Stimulated activated CD8-positive, alpha-beta memory T cell treated with anti-CD3 and anti-CD28 coated beads, Interleukin-7, amount 100 ng/mL, for 24 hours (primary cell): ENCODE results near the gene ISOC1.

Experiments
- DNase-seq: peaks from one replicate; pipeline ENCODE4 v3.0.0-alpha.2; 2020; ENCODE audit warnings: low read depth

Gene ISOC1

DNA sequence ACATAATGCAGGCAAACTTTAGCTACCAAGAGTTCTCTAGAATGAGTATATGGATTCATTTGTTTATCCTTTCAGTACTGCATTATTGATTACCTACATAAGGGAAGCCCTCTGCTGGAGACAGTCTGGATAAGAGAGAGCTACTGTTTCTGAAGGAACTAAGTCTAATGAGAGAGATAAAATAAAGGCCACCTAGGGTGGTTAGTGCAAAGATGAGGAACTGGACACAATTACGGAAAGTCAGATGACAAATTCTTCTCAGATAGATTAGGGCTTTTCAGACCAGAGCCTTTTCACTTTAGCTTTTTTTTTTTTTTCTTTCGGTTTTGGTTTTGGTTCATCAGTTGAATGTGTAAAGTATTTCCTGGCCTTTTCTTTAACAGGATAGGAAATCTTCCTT lies 31.3 kb downstream of the ISOC1 start:
- no peak for DNase-seq

DNA sequence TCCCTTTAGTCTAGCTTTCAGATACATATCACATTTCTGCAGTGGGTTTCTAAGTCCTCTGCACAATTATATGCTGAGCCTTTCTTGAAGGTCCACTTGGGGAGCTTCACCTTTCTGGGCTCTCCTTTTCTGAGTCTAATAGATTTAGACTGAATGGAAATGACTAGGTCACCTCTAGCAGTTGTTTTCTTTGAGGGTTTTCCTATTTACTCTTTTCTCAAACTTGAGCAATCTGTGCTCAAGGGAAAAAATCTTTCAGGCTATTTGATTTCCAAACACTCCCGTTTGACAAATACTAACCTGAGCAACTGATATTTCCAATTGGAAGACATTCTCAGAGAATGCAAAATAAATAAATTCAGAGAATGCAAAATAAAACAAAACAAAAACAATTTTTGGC lies 39.0 kb downstream of the ISOC1 start:
- no peak for DNase-seq

DNA sequence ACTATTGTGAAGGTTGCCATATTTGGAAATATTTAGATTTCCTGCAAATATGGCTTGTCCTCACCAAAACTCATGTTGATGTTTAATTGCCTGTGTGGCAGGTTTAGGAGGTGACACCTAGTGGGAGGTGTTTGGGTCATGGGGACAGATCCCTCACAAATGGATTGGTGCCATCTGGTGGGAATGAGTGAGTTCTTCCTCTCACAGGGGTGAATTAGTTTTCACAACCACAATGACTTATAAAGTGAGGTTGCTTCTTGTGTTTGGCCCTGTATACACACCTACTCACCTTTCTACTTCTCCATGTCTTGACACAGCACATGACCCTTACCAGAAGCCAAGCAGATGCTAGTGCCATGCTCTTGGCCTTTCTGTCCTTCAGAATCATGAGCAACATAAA lies 41.1 kb downstream of the ISOC1 start:
- DNase-seq: no peak

DNA sequence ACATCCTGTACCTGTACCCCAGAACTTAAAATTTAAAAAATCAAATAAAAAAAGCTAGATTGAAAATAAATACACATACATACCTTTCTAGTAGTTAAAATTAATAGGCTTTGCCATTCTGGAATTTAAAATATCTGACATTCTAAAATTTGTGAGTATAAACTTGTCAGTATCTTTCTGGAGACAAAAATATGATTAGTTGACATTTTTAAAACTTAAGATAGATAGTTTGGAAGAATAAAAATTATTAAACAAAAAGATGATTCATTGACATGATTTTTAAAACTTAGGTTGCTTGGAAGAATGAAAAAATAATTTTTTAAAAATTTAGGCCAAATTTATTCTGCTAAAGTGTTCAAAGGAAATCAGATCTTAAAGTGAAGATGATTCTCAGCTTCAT lies 43.1 kb downstream of the ISOC1 start:
- no peak for DNase-seq

DNA sequence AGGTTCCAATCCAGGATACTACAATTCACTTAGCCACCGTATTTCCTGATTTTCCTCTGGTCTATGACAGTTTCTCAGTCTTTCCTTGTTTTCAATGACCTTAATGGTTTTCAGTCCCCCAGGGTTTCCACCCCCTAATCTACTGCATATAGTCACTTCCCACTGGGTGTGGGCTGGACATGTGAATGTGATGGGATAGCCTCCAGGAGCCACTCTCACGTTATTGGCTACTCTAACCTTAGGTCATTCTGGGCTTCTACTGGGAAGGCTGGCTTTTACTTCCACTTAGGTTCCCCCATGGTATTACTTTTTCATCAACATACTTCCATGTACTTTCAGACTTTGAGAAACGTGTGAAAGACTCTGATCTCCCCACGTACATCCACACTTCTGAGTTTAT lies 46.5 kb downstream of the ISOC1 start:
- DNase-seq: no peak

DNA sequence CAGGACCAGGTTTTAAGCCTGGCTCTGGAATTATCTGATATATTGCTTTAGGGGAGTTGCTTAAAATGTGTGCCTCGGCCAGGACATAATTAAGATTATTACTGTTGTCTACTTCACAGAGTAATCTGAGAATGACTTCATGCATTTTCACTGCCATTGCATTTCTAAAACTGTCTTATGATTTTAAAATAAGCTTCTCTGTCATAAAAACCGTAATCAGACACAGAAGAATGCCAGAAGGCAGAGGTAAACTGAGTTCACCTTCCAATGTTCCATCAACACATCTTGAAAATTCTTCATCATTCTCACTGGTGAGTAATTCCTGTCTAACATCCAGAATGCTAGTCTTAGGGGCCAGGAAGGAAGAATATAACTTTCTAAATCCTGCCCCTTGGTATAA lies 47.1 kb downstream of the ISOC1 start:
- no peak for DNase-seq

DNA sequence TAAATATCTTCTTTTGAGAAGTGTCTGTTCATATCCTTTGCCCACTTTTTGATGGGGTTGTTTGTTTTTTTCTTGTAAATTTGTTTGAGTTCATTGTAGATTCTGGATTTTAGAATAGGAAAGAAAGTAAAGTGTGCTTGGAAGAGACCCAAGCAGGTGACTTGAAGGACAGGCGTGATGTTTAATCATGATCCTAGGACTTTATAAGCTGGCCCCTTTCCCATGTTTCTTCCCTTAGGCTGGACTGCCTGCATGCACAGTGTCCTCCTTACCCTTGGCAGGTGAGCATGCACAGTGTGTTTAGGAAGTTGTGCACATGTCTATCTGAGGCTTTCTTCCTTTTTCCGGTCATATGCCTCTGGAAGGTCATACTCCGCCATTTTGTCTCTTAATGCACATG lies 61.3 kb downstream of the ISOC1 start:
- no peak for DNase-seq

DNA sequence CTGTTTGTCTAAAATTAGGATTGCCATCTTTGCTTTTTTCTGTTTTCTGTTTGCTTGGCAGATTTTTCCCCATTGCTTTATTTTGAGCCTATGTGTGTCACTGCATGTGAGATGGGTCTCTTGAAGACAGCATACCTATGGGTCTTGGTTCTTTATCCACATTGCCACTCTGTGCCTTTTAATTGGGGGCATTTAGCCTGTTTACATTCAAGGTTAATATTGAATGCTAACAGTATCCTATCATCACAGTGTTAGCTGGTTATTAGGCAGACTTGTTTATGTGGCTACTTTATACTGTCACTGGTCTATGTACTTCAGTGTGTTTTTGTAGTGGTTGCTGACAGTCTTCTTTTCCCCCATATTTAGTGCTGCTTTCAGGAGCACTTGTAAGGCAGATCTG lies 67.3 kb downstream of the ISOC1 start:
- DNase-seq: no peak
